H1 (cell line): Measurements from ENCODE around the gene SMARCC1. TPM values are rescaled to one million over a fixed set of nuclear protein-coding genes. Genes with fewer than 3 reads are reported as not detected.

Experiments used
- CTCF ChIA-PET: fragments of 300-600 bp; sonication (Branson Sonifier 250); formaldehyde crosslinking; loops from one replicate; lab custom pipeline; 2021; ENCODE audit not compliant: partially characterized antibody; lab: Charles Lee
- POLR2A ChIA-PET: fragments of 300-600 bp; sonication (Branson Sonifier 250); formaldehyde crosslinking; loops from one replicate; lab custom pipeline; 2021; ENCODE audit warnings: inconsistent platforms; ENCODE audit not compliant: partially characterized antibody; lab: Charles Lee
- DNase-seq, 2 experiments: peaks; one replicate each; pipeline versions ENCODE4 v3.0.0 to v3.0.0-alpha.2; 2010 to 2022; ENCODE audit warnings: low spot score in 2 of 2, low read depth in 1 of 2, mixed read lengths in 1 of 2
- FAIRE-seq: peaks from 2 replicates; lab custom pipeline; 2011; peaks lifted over from hg19 to GRCh38; lab: Jason Lieb, UNC
- H2AFZ ChIP-seq: 2 replicates; pipeline ENCODE4 v1.8.1; 2012; ENCODE audit warnings: low read length, inconsistent platforms
- H2AK5ac ChIP-seq: 2 replicates; pipeline ENCODE4 v1.6.1; 2013; ENCODE audit warnings: low read depth, low read length
- H2BK120ac ChIP-seq: replicated peaks from 2 replicates; pipeline ENCODE3; 2013; ENCODE audit warnings: low read depth, low read length, inconsistent platforms
- H2BK12ac ChIP-seq: 2 replicates; pipeline ENCODE4 v1.6.1; 2013; ENCODE audit warnings: low read depth, low read length
- H2BK15ac ChIP-seq: 2 replicates; pipeline ENCODE4 v1.6.1; 2013; ENCODE audit warnings: low read length
- H2BK20ac ChIP-seq: 2 replicates; pipeline ENCODE4 v1.6.1; 2013; ENCODE audit warnings: low read length
- H2BK5ac ChIP-seq: 2 replicates; pipeline ENCODE4 v1.6.1; 2013; ENCODE audit warnings: low read depth, low read length
- H3K14ac ChIP-seq: 2 replicates; pipeline ENCODE4 v1.6.1; 2013; ENCODE audit warnings: inconsistent platforms; ENCODE audit not compliant: insufficient read length
- H3K18ac ChIP-seq: 2 replicates; pipeline ENCODE4 v1.6.1; 2013; ENCODE audit warnings: low read length; ENCODE audit errors: extremely low read depth
- H3K23ac ChIP-seq: 2 replicates; pipeline ENCODE4 v1.6.1; 2013; ENCODE audit warnings: inconsistent platforms; ENCODE audit not compliant: insufficient read length
- H3K23me2 ChIP-seq: 2 replicates; pipeline ENCODE4 v1.6.1; 2013; ENCODE audit warnings: low read depth, low read length
- H3K27ac ChIP-seq: 2 replicates; pipeline ENCODE4 v1.6.1; 2011; ENCODE audit warnings: low read depth, low read length, inconsistent platforms
- H3K27me3 ChIP-seq, 4 experiments: replicated peaks in 1 of 4; 1 replicate in 1 of 4; 2 replicates in 3 of 4; pipeline versions ENCODE4 v1.6.1 to v1.8.1; 2011 to 2013; ENCODE audit warnings: low read length in 3 of 4, mild to moderate bottlenecking in 3 of 4, inconsistent platforms in 2 of 4, mixed read lengths in 2 of 4, moderate library complexity in 1 of 4; ENCODE audit not compliant: control insufficient read depth in 3 of 4, insufficient read depth in 3 of 4; ENCODE audit errors: extremely low read depth in 1 of 4
- H3K36me3 ChIP-seq, 4 experiments: 2 replicates each; pipeline versions ENCODE4 v1.6.1 to v1.8.1; 2011 to 2013; ENCODE audit warnings: mild to moderate bottlenecking in 4 of 4, low read length in 3 of 4, moderate library complexity in 2 of 4, control low read depth in 1 of 4, inconsistent platforms in 1 of 4; ENCODE audit not compliant: insufficient read depth in 4 of 4, control insufficient read depth in 2 of 4
- H3K4ac ChIP-seq: replicated peaks from 2 replicates; pipeline ENCODE3; 2013; ENCODE audit warnings: low read length, low read depth, mixed read lengths, inconsistent platforms; ENCODE audit not compliant: insufficient read length
- H3K4me1 ChIP-seq, 4 experiments: replicated peaks in 1 of 4; 1 replicate in 1 of 4; 2 replicates in 3 of 4; pipeline versions ENCODE4 v1.6.1 to v1.8.1; 2011 to 2013; ENCODE audit warnings: low read length in 3 of 4, inconsistent platforms in 2 of 4, mixed read lengths in 1 of 4; ENCODE audit not compliant: insufficient read depth in 4 of 4, control insufficient read depth in 3 of 4
- H3K4me2 ChIP-seq, 2 experiments: 2 replicates each; pipeline versions ENCODE4 v1.6.1 to v1.8.1; 2011 to 2013; ENCODE audit warnings: low read depth in 2 of 2, low read length in 2 of 2, control low read depth in 1 of 2, inconsistent platforms in 1 of 2, mild to moderate bottlenecking in 1 of 2; ENCODE audit not compliant: insufficient read depth in 1 of 2
- H3K4me3 ChIP-seq, 4 experiments: fragments of 200-600, 300-600 bp in 1 of 4; sonication (generic), shearing (Covaris generic), sonication (Bioruptor Twin) in 1 of 4; 2 replicates each; pipeline versions ENCODE4 v1.5.1 to v1.8.1; 2011 to 2016; ENCODE audit warnings: low read length in 4 of 4, low read depth in 3 of 4, control low read depth in 2 of 4, inconsistent platforms in 2 of 4, mild to moderate bottlenecking in 2 of 4, mixed read lengths in 1 of 4, moderate library complexity in 1 of 4; ENCODE audit not compliant: insufficient read depth in 2 of 4; ENCODE audit errors: extremely low read depth in 1 of 4
- H3K56ac ChIP-seq: replicated peaks from 2 replicates; pipeline ENCODE3; 2013; ENCODE audit warnings: low read depth, mild to moderate bottlenecking, mixed read lengths, low read length, inconsistent platforms; ENCODE audit not compliant: insufficient read length
- H3K79me1 ChIP-seq: 2 replicates; pipeline ENCODE4 v1.6.1; 2013; ENCODE audit warnings: low read depth, low read length, control low read depth
- H3K79me2 ChIP-seq, 2 experiments: 2 replicates each; pipeline versions ENCODE4 v1.6.1 to v1.8.1; 2012 to 2013; ENCODE audit warnings: low read length in 2 of 2, mild to moderate bottlenecking in 2 of 2, inconsistent platforms in 1 of 2; ENCODE audit not compliant: insufficient read depth in 2 of 2, control insufficient read depth in 1 of 2
- H3K9ac ChIP-seq, 4 experiments: replicated peaks in 1 of 4; 1 replicate in 1 of 4; 2 replicates in 3 of 4; pipeline versions ENCODE4 v1.6.1 to v1.8.1; 2011 to 2013; ENCODE audit warnings: low read depth in 3 of 4, low read length in 3 of 4, control low read depth in 2 of 4, mild to moderate bottlenecking in 2 of 4, moderate library complexity in 2 of 4, inconsistent platforms in 1 of 4; ENCODE audit errors: extremely low read depth in 1 of 4
- H3K9me3 ChIP-seq, 2 experiments: 2 replicates each; pipeline versions ENCODE4 v1.6.1 to v1.8.1; 2012 to 2013; ENCODE audit warnings: mild to moderate bottlenecking in 2 of 2, moderate library complexity in 2 of 2, control low read depth in 1 of 2, inconsistent platforms in 1 of 2, low read depth in 1 of 2, low read length in 1 of 2, mixed read lengths in 1 of 2; ENCODE audit not compliant: insufficient read depth in 2 of 2
- H4K20me1 ChIP-seq, 2 experiments: replicated peaks in 1 of 2; 2 replicates each; pipeline versions ENCODE3 to v1.8.1; 2011 to 2013; ENCODE audit warnings: inconsistent platforms in 2 of 2, low read length in 2 of 2, mild to moderate bottlenecking in 1 of 2; ENCODE audit not compliant: insufficient read depth in 2 of 2, control insufficient read depth in 1 of 2
- H4K5ac ChIP-seq: 2 replicates; pipeline ENCODE4 v1.6.1; 2013; ENCODE audit warnings: low read length, low read depth, mixed read lengths, inconsistent platforms; ENCODE audit not compliant: insufficient read length
- H4K8ac ChIP-seq: 2 replicates; pipeline ENCODE4 v1.8.0; 2013; ENCODE audit warnings: mild to moderate bottlenecking, moderate library complexity, low read length, inconsistent platforms; ENCODE audit not compliant: insufficient read depth; ENCODE audit errors: extremely low read depth
- H4K91ac ChIP-seq: replicated peaks from 2 replicates; pipeline ENCODE3; 2013; ENCODE audit warnings: low read length, mixed read lengths, inconsistent platforms; ENCODE audit not compliant: insufficient read length
- CREB1 ChIP-seq: IDR thresholded peaks from 2 replicates; pipeline ENCODE4 v1.6.1; 2012; ENCODE audit warnings: inconsistent platforms
- EGR1 ChIP-seq: IDR thresholded peaks from 2 replicates; pipeline ENCODE4 v1.6.1; 2011; ENCODE audit warnings: low read depth, low read length, borderline replicate concordance
- FOSL1 ChIP-seq: IDR thresholded peaks from 2 replicates; pipeline ENCODE4 v1.6.1; 2011; ENCODE audit warnings: mild to moderate bottlenecking, low read depth, low read length, moderate library complexity; ENCODE audit not compliant: insufficient read depth
- NANOG ChIP-seq: IDR thresholded peaks from 2 replicates; pipeline ENCODE4 v1.6.1; 2011; ENCODE audit warnings: low read length, low read depth, mild to moderate bottlenecking, inconsistent platforms; ENCODE audit not compliant: insufficient read depth, poor library complexity, severe bottlenecking
- PHF8 ChIP-seq: fragments of 200-600 bp; sonication (generic); conservative IDR thresholded peaks from 2 replicates; pipeline ENCODE4 v1.7.1; 2012; ENCODE audit warnings: low read depth, mild to moderate bottlenecking, inconsistent platforms, low read length, moderate library complexity
- POU5F1 ChIP-seq: IDR thresholded peaks from 2 replicates; pipeline ENCODE4 v1.6.1; 2011; ENCODE audit warnings: low read depth, mild to moderate bottlenecking, low read length, moderate library complexity
- RAD21 ChIP-seq, 2 experiments: IDR thresholded peaks in 1 of 2; conservative IDR thresholded peaks in 1 of 2; 2 replicates each; pipeline ENCODE4 v1.6.1; 2011; ENCODE audit warnings: low read depth in 2 of 2, low read length in 2 of 2, improper control_type of control experiment in 1 of 2, inconsistent platforms in 1 of 2, mild to moderate bottlenecking in 1 of 2, moderate library complexity in 1 of 2
- RBBP5 ChIP-seq: IDR thresholded peaks from 2 replicates; pipeline ENCODE4 v1.7.1; 2012; ENCODE audit warnings: low read depth, mild to moderate bottlenecking, inconsistent platforms, low read length, moderate library complexity, borderline replicate concordance
- SIX5 ChIP-seq: IDR thresholded peaks from 2 replicates; pipeline ENCODE4 v1.6.1; 2011; ENCODE audit warnings: mild to moderate bottlenecking, low read depth, low read length
- SP2 ChIP-seq: IDR thresholded peaks from 2 replicates; pipeline ENCODE4 v1.6.1; 2012; ENCODE audit warnings: mild to moderate bottlenecking, low read length, inconsistent platforms
- SUZ12 ChIP-seq: fragments of 200-600 bp; sonication (generic); IDR thresholded peaks from 2 replicates; pipeline ENCODE4 v1.6.1; 2012; ENCODE audit warnings: mild to moderate bottlenecking, inconsistent platforms, low read length, moderate library complexity, mixed read lengths
- TAF1 ChIP-seq: IDR thresholded peaks from 2 replicates; pipeline ENCODE4 v1.6.1; 2011; ENCODE audit warnings: mild to moderate bottlenecking, low read depth, low read length
- TCF12 ChIP-seq: IDR thresholded peaks from 2 replicates; pipeline ENCODE4 v1.6.1; 2011; ENCODE audit warnings: low read depth, mild to moderate bottlenecking, low read length
- ZNF274 ChIP-seq: IDR thresholded peaks from 2 replicates; pipeline ENCODE4 v1.7.0; 2012; ENCODE audit warnings: low read length, borderline replicate concordance; ENCODE audit errors: extremely low read depth
- WGBS, 2 experiments: shearing (Covaris generic) in 1 of 2; methylation state at CpG; one replicate each; pipeline versions ENCODE4 v1.1.6 to v1.1.7; 2013 to 2015; ENCODE audit warnings: low lambda C conversion rate in 2 of 2, mixed read lengths in 2 of 2, inconsistent platforms in 1 of 2, low coverage in 1 of 2, missing lambda C conversion rate in 1 of 2; ENCODE audit not compliant: insufficient replicate concordance in 2 of 2, insufficient coverage in 1 of 2, insufficient read length in 1 of 2; ENCODE audit errors: extremely low coverage in 1 of 2, missing lambda C conversion rate in 1 of 2; 5-methylcytosine and 5-hydroxymethylcytosine counted together
- polyA plus RNA-seq, 7 experiments: library from polyadenylated mRNA; depleted of rRNA in 3 of 7; stranded (reverse) in 5 of 7; unstranded in 2 of 7; fragments of >200 nt in 5 of 7; fragments of 200-250 nt in 2 of 7; gene quantifications; 1 replicate in 5 of 7; 2 replicates in 1 of 7; 4 replicates in 1 of 7; pipeline versions ENCODE4 v1.2.1 to v1.2.3, GENCODE V29; 2011 to 2013; ENCODE audit warnings: missing spikeins in 2 of 7, mixed read lengths in 2 of 7
- total RNA-seq: library from RNA; stranded (reverse); fragmentation: NEBNext Ultra II Directional; extraction: Animal tissue kit (Norgen Biotek cat#: 25700); gene quantifications from 2 replicates; pipeline ENCODE4 v1.2.1, GENCODE V29; 2021

The SMARCC1 gene
- total and polyA plus RNA-seq, 2 of the 8 experiments (the other 6 are each of a cell fraction or from before 2014, with no cell fraction given), result 64.1 to 335 TPM

DNA sequence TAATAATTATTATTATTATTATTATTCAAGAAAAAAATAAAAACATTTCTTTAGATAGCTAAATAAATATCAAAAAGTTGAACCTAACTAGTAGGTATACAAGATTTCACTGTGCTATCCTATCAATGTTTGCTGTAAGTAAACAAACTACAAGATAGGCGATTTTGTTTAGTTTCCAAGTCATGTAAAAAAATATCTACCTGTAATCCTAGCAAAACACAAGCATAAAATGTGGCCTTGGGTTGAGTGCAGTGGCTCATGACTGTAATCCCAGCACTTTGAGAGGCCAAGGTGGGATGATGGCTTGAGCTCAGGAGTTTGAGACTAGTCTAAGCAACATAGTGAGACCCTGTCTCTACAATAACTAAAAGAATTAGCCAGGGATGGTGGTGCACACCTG lies 131.4 kb downstream of the SMARCC1 start:
- WGBS, 2 experiments, result 95% methylated on average over 1 of the region's 1 CpG; no CpG with 5 or more reads in 1 of the 2 experiments
- Histone ChIP-seq H4K91ac (no peak overlapping the region), H3K27ac (no peak overlapping the region), H3K56ac (no peak overlapping the region), H3K9me3 (no peaks in the 10 kb centered on the region), H4K20me1 (peaks cover 3 to 4% of the 10 kb centered on the region in 2 experiments), H2BK120ac (no peak overlapping the region), H3K4ac (no peak overlapping the region), H3K4me3 (no peak overlapping the region), H2BK12ac (no peak overlapping the region), H2BK20ac (no peak overlapping the region), H2AFZ (no peak overlapping the region), H3K36me3 (peaks cover 5 to 50% (median 15%) of the 10 kb centered on the region in 4 experiments; a peak in 6 of 8 replicates), H3K27me3 (no peaks in the 10 kb centered on the region), H3K9ac (no peak overlapping the region), H3K79me1 (peaks cover 7% of the 10 kb centered on the region), H3K79me2 (peaks cover 0 to 64% of the 10 kb centered on the region in 2 experiments; a peak in 3 of 4 replicates), H4K5ac (no peak overlapping the region), H3K4me2 (no peak overlapping the region), H3K23ac (no peak overlapping the region), H3K23me2 (no peaks in the 10 kb centered on the region), H3K4me1 (no peaks in the 10 kb centered on the region), H4K8ac (no peak overlapping the region), H3K18ac (no peak overlapping the region), H2BK15ac (no peak overlapping the region), H2BK5ac (no peak overlapping the region), H3K14ac (no peak overlapping the region), H2AK5ac (no peak overlapping the region)
- POLR2A ChIA-PET, result interaction anchor here (1.0 kb wide), 2 partner anchors 8 to 87 kb away, joined by 3 read pairs; no protein-coding TSS in a partner anchor
- DNase-seq (no peak), FAIRE-seq (no peak)
- CTCF ChIA-PET, result interaction anchor here (0.6 to 1.7 kb wide), 3 partner anchors 13 to 132 kb away, joined by 3 to 4 read pairs (median 3); no protein-coding TSS in a partner anchor
- TF ChIP-seq SP2 (no peak), TAF1 (no peak), POU5F1 (no peak), RBBP5 (no peak), TCF12 (no peak), ZNF274 (no peak), NANOG (no peak), EGR1 (no peak), FOSL1 (no peak), CREB1 (no peak), PHF8 (no peak), RAD21 (IDR thresholded peaks at IDR 0.05 in 1 of 2, conservative IDR thresholded peaks at IDR 0.05 in 1 of 2; ENCODE audit: low read depth in 2 of 2, low read length in 2 of 2) (no peak), SIX5 (no peak), SUZ12 (no peak)
